HUDEP-2 (cell line): ENCODE results near the gene COG1.
A peak's percentile ranks its signal among the peaks of the same experiment; 100 is the strongest.

Experiments
- DNase-seq, 76 experiments: peaks; one replicate each; lab custom pipeline; 2025; ENCODE audit not compliant: unreplicated experiment in 76 of 76; lab: John Stamatoyannopoulos, UW

Gene COG1

DNA sequence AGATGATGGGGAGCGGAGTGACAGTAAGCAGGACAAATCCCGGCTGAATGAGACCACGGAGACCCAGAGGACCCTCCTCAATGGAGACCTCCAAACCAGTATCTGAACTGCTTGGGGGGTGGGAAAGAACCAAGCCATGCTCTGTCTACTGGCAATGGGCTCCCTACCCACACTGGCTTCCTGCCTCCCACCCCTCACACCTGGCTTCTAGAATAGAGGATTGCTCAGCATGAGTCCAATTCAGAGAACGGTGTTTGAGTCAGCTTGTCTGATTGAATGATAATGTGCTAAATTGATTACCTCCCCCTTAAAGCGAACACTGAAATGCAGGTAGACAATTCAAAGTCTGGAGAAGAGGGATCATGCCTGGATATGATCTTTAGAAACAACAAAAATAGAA is 22.5 kb upstream of the COG1 start:
- no peak for DNase-seq

DNA sequence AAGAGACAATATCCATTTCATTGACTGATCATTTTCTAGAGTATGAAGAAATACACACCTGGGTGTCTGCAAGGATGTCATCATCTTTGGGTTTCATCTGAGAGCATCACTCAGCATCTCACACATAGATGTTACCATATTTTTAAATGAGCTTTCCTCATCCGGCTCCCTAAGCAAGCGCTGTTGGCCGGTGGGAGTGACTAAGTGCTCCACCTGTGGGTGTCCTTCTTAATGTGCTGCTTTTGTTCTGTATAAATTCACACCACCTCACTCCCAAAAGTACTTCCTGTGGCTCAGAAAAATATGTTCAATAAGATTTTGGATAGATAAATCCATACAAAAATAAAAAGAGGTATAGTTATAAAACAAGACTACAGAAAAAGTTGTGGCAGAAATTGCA is 20.6 kb upstream of the COG1 start:
- DNase-seq, result no peak

DNA sequence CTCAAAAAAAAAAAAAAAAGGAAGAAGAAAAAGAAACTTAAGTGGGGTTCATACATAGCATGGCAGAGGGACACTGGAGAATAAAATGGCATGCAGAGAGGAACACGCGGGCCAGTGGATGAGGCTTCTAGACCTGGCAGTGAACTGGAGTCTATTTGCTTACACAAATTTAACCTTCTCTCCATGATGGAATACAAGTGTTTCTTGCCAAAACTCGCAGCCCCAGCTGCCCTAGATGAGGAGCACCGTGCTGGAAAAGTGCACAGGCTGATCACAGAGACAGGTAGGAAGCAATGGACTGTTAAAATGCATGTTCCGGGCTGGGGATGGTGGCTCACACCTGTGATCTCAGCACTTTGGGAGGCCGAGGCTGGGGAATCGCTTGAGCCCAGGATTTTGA is 18.7 kb upstream of the COG1 start:
- no peak for DNase-seq

DNA sequence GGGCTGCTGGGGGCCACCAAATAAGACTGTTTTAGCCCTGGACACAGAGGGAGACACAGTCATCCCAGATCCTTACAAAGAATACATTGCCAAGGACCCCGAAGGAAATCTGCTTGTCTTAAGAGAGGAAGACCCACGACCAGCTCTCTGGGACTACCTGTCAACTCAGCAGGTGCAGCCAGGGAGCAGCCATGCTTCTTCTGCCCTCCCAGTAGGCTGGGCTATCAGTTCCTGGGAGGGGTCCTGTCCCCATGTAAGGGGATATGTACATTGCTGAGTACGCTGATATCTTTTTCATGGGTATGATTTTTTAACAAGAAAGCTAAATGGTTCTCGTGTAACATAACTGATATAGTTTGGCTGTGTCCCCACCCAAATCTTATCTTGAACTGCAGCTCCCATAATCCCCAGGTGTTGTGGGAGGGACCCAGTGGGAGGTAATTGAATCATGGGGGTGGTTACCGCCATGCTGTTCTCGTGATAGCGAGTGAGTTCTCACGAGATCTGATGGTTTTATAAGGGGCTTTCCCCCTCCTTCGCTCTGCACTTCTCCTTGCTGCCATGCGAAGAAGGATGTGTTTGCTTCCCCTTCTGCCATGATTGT is 16.8 kb upstream of the COG1 start:
- peak in 4 of 76 experiments; percentile 4 to 12 (median 9) for DNase-seq

DNA sequence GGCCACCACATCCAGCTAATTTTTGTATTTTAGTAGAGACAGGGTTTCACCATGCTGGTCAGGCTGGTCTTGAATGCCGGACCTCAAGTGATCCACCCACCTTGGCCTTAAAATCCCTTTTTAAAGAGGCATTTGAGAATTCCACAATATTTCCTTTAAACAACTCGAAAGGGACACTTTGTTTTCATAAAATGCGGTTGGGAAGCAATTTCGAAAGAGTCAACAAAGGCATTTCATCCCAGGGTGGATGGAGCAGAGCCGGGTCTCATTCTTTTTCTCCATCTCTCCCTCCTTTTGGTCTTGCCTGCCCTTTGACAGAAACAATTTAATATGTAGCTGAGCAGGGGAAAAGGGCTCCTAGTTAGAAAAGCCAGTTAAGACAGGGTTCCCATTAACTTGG is 13.5 kb upstream of the COG1 start:
- DNase-seq, result no peak

DNA sequence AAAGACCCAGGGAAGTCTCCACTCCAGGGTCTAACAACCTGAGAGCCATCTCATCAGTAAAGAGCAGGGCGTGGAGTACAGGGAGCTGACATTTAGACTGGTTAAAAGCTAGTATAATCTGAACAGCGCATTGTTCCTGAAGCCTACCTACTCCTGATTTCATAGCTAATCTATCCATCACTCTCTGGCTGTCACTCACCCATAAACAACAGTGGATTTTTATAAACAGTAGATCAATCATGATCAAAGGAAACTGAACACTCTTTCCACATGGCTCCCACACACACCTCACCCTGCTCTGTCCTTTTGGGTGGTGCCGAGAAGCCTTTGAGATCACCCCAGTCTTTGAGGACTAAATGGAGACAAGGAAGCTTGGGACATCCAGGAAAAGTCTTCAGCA is 13.0 kb upstream of the COG1 start:
- no peak for DNase-seq

DNA sequence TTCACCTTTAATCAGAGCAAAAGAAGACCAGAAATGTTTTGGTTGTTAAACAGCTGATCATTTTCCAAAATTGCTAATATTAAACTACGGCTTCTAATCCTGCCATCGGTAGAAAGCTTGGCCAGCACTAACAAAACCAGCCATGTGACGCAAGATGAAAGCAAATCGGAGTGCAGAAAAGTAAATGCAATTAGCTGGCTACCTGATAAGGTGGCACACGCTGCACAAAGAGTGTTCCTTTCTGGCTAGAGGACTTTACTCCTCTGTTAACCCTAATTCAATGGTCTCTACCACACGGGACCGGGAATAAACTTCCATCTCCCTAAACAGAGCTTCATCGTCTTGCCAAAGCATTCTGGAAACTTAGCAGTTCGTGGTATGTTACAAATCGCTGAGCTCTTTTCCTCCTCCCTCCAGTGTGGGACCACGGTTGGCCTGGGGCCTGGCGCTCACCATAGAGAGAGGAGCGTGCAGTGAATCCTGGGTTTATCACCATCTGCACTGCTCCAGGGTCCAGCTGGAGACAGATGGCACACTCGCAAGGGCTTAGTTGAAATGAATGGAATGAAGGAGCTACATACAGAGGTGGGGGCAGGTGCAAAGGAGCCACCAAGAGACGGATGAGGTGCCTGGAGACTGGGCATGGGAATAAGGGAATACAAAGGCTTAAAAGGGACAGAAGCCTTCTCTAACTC is 10.1 kb upstream of the COG1 start:
- DNase-seq, result no peak

DNA sequence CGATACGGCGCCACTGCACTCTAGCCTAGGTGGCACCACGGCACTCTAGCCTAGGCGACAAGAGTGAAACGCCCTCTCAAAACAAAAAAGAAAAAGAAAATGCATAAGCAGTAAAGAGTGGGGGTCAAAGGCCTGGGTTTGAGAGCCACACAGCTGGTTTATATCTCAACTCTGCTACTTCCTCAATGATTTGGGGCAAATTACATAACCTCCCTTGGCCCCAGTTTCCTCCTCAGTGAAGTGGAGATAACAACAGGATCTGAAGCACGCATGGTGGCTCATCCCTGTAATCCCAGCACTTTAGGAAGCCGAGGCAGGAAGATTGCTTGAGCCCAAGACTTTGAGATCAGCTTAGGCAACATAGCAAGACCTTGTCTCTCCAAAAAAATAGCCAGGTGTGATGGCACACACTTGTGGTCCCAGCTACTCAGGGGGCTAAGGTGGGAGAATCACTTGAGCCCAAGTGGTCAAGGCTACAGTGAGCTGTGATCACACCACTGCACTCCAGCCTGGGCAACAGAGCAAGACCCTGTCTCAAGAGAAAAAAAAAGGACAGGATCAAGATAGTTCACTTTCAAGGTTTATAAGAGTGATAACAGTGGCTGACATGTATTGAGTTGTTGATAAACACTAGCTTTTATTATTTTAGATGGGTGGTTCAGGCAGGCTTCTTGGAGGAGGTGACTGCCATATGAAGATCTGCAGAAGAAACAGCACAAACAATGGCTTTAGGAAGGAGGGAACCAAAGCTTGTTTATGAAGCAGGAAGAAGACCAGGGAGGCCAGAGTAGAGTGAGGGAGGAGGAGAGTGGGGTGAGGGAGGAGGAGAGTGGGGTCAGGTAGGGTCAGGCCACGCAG is 8.5 kb upstream of the COG1 start:
- no peak for DNase-seq

DNA sequence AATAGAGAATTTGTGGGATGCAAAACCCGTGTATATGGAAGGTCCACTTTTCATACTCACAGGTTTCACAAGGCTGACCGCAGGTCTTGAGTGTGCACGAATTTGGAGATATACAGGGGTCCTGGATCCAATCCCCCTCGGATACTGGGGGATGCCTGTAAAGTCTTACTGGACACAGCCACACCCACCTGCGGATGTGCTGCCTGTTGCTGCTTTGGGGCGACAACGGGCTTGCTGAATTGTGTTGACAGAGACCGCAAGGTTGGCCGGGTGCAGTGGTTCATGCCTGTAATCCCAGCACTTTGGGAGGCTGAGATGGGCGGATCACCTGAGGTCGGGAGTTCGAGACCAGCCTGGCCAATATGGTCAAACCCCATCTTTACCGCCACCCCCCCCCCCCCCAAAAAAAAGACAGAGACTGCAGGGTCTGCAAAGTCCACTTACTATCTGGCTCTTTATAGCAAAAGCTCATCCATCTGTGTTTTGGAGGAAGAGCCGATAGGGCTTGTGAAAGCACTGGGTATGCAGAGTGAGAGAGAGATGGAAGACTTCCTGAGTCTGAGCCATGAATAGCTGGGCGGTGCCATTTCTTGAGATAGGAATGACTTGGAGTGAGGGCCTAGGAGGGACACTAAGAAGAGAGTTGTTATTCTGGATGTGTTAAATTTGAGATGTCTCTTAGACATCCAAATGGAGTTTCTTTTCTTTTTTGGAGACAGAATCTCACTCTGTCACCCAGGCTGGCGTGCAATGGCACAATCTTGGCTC is 6.4 kb upstream of the COG1 start:
- DNase-seq, result no peak

DNA sequence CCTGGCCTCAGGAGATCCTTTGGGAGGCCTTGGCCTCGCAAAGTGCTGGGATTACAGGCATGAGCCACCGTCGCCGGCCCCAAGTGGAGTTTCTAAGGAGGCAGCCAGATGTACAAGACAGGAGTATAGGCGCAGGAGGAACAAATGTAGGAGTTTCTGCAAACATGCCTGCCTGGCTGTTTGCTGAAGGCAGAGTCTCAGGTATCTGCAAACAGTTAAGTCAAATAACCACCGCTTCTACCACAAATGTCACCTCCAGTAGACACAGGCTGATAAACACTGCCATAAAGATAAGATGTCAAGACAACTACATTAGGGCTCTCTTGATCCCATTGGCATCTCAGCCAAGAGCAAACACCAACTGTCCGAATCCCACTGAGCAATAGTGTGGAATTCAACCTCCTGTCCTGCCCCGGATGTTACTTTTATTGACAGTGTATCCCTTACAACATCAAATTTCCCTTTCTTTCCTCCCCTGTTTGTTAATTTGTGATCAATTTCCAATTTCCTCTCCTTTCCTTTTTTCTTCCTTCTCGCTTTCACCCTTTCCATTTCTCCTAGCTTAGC is 5.6 kb upstream of the COG1 start:
- DNase-seq, result no peak

DNA sequence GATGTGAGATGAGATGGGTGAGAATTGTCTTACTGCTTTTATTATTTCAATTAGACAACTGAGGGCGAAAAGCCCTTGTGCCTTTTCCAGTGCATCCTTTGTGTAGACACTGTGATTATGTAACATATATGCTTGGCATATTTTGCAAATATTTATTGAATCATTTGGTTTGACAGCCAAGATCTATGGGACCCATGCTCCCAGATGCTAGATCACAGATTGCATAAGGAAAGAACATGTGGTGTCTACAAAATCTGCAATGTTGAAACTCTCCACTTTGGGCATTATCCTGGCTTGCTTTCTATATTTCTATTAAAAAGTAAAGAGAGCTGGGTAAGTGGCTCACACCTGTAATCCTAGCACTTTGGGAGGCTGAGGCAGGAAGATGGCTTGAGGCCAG is 4.8 kb upstream of the COG1 start:
- no peak for DNase-seq

DNA sequence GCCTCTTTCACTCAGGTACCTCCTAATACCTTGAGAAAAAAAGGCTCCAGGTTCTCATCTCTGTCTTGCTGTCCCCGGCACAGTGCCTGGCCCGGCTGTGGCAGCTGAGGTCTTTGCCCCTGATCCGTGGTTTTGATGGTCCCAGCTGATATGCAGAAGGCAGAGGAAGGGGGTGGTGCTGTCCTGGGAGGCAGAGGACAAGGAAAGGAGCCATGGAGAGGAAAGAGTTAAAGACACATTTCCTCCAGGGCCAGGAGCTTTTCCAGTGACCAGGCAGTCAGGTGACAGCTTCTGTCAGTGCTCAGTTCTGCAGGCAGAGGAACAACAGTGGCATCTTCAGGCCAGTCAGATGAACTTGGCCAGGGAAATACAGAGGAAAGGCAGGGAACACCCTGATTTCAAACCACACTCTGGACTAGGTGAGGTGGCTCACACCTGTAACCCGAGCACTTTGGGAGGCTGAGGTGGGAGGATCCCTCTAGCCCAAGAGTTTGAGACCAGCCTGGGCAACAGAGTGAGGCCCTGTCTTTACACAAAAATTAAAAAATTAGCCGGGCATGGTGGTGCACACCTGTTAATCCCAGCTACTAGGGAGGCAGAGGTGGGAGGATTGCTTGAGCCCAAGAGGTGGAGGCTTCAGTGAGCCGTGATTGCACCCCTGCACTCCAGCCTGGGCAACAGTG is 3.3 kb upstream of the COG1 start:
- DNase-seq, result peak in 24 of 76 experiments; percentile 6 to 48 (median 14)

DNA sequence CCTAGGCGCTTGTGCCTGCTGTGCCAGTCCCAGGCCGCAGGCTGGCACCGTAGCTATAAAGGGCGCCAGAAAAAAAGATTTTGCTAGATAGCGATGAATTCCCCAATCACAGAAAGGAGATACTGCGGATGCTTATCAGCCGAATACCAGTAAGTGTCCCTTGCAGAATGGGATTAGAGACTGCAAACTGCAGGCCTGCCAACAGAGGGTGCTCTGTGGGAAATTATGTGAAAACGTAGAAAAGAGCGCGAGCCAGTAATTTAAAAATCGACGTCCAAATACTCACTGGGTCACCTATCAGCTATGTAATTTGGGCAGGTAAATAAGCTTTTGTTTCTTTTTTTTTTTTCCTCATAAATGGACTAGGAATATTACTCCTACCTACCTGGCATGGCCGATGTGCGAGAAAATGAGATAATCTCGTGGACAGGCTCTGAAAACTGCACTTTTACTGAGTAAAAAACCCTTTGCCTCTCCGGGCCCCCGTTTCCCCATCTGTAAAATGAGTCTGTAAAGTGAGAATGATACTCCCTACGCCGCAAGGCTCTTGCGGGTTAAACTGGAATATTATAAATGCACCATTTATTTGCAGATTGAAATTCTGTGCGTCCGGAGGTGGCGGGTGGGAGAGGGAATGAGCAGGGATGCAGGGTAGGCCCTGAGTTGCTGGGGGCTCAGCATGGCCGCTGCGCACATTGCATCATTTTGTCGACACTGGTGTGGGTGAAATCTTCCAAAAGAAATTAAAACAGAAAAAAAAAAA is 1.2 kb upstream of the COG1 start:
- peak in 70 of 76 experiments; percentile 10 to 87 (median 60) for DNase-seq

DNA sequence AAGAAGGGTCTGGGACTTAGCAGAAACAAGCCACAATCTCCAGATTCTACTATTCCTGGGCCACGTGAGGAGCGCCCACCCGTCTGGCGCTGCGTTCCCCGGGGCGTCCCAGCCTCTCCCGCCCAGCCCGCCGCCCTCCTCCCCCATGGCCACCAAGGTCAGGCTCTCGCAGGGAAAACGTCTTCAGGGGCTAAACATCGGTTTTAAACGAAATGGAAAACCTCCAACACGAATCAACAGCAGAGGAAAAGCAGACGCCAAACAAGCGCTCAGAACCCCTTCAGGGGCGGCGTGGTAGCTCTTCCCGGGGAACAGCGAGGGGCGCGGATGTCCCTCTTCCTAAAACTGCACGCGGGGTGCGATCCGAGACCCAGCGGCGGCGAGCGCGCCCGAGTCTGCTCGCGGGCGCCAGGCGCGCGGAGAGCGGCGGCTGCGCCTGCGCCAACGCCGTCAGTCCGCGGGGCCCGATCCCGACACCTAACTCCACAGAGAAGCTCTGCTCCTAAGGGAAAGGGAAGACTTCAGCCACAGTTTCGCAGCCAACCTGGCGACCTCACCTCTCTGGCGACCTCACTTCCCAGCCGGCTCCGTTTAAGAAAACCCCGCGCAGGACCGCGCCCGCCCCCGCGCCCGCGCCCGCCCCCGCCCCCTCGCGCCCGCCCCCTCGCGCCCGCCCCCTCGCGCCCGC is 505 bp upstream of the COG1 start:
- peak in 62 of 76 experiments; percentile 13 to 84 (median 62) for DNase-seq

DNA sequence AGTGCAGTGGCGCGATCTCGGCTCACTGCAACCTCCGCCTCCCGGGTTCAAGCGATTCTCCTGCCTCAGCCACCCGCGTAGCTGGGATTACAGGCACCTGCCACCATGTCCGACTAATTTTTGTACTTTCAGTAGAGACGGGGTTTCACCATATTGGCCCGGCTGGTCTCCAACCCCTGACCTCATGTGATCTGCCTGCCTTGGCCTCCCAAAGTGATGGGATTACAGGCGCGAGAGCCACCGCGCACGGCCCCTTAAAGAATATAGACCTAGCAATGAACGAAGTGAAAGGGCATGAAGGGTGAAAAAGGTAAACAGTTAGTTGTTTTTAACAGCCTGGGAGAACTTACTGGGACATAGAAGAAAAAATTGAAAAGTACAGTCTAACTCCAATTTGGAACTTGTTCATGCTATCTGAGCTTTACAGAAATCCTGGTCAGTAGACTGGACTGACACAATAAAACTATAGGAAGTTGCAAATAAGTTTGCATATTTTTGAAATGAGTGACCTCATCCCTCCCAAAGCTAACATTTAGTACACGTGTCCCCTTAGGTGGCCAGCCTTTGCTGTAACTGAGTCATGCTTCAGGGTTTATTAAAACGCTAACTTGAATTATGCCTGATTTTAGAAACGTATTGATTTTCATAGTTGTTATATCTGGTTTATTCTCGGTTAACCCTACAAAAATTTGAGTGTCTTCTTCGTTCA is 1.8 kb downstream of the COG1 start:
- DNase-seq, result no peak

DNA sequence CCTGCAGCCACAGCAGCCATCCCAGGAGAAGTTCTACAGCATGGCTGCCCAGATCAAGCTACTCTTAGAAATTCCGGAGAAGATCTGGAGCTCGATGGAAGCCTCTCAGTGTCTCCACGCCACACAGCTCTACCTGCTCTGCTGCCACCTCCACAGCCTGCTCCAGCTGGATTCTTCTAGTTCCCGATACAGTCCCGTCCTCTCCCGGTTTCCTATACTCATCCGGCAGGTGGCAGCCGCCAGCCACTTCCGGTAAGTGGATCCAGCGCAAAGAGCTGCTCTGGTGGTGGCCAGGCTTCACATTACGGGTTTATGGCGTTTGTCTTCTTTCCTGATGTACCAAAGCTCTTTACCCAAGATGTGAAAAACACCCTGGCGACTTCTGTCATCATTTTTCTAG is 3.6 kb downstream of the COG1 start:
- DNase-seq, result no peak

DNA sequence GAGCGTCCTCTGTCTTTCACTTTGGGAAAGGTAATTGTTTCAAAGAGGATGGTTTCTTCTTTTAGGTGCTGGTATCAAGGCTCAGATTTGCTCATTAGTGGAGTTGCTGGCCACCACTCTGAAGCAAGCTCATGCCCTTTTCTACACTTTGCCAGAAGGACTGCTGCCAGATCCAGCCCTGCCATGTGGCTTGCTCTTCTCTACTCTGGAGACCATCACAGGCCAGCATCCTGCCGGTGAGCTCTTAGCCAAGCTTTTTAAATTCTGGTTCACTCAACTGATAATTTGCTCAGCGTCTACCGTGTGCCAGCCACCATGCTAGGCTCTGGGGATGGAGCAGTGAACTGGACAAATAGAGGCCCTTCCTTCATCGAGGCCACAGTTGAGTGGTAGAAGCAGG is 4.3 kb downstream of the COG1 start:
- DNase-seq, result no peak

DNA sequence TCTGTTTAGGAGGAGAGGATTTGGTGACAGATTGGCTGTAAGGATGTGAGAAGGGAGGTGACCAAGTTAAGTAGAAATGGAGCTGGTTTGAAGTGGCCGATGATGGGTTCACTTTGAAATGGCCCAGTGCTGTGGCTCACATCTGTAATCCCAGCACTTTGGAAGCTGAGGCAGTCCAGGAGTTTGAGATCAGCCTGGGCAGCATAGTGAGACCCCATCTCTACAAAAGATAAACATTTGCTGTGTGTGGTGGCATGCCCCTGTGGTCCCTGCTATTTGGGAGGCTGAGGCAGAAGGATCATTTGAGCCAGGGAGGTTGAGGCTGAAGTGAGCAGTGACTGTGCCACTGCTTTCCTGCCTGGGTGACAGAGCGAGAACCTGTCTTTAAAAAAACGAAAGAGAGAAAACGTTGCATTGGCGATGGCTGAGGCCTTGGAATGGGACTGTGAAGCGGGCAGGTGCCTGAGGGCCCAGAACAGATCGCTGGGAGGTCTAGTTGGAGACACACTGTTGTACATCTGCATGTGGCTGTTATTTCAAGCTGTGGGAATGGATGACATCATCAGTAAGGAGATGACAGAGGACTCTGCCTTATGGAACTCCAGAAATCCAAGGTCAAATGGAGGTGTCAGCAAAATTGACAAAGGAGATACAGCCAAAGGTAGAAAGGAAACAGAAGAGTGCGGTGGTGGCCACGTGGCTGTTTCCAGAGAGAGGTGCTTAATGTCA is 5.5 kb downstream of the COG1 start:
- DNase-seq, result no peak
